NCI-H748 (cell line): ENCODE measurements around the gene DZIP1L.

Source experiments
- DNase-seq: peaks from one replicate; lab custom pipeline; 2025; ENCODE audit not compliant: unreplicated experiment; lab: John Stamatoyannopoulos, UW

DZIP1L gene

DNA sequence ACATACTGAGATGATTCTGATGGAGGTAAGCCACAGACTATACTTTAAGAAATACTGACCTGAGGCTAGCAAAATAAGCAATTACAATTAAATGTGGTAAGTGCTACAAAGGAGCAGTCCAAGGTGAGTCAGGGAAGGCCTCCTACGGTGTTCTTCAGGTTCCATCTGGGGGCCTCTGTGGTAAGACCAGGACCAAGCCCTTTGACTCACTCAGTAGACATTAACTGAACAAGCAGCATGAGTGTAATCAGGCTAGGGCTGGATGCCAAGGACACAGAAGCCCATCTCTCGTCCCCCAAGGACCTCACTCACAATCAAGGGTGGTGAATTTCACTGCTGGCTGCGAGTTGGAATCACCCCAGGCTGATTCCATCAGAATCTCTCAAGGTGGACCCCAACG is 37.3 kb downstream of the DZIP1L start:
- no peak for DNase-seq

DNA sequence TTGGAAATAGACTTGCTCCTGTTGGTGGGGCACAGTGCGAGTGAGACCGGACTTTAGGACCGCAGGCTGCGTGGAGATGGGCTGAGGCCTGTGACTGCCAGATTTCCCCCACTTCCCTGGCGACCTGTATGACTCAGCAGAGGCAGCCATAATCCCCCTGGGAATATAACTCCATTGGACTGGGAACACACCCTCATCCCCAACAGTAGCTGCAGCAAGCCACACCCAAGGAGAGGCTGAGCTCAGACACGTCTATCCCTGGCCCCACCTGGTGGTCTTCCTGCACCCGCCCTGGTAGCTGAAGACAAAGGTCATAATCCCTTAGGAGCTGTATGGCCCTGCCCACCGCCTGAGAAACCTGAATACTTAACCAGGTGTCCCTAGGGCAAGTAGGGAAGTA is 42.6 kb downstream of the DZIP1L start:
- DNase-seq: no peak

DNA sequence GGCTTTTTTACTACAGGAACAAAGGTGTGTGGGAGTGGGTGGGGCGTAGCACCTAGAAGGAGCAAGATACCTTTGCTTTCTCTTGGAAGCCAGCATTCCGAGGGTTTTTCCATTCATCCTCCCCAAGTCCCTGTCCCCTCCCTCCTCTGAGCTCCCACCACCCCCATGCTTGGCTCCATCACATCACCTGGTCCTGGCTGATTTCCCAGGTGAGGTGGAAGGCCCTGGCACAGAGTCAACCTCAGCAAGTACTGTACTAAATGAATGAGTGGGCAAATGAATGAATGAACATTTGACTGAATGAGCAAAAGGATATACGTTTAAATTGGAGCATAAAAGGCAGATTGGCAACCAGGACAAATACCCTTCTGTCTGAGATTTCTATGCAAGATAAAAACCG is 45.4 kb downstream of the DZIP1L start:
- DNase-seq: no peak

DNA sequence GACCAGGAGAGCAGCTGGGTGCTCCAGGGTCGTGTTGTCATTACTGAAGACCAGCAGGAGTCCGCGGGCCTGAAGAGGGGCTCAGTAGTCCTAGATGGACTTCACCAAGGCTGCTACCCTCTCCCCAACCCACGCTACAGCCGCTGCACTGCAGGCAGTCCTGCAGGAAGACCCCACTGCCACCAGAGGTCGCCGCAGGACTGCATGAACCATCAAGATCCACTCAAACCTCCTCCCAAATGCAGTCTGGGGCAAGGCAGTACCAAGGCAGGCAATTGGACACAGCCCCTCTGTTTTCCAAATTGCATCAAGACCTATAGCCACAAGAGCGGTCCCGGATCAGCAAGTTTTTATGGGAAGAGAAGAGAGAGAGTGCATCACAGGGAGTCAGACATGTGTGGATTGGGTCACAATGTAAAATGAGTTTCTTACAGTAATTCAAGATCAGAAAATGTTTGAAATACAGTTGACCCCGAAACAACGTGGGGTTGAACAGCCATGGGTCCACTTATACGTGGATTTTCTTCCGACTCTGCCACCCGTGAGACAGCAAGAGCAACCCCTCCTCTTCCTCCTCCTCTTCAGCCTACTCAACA is 46.7 kb downstream of the DZIP1L start:
- peak; percentile 57 for DNase-seq

DNA sequence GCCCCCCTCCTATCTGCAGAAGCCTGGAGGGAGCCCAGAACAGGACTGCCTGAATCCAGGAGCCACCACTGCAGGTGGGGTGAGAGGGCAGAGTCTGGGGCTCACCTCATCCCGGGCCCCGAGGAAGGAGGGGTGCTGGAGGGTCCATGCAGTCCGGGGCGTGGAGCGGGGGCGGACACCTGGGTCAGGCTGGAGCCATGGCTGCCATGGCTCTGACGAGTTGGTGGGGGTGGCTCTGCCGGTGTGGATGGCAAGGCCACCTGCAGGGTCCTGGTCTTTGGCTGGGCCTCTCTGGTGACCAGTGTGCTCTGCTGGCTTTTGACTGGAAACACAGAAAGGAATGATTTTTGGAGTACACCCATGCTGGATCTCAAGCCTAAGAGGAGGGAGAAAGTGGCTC is 47.4 kb downstream of the DZIP1L start:
- no peak for DNase-seq

DNA sequence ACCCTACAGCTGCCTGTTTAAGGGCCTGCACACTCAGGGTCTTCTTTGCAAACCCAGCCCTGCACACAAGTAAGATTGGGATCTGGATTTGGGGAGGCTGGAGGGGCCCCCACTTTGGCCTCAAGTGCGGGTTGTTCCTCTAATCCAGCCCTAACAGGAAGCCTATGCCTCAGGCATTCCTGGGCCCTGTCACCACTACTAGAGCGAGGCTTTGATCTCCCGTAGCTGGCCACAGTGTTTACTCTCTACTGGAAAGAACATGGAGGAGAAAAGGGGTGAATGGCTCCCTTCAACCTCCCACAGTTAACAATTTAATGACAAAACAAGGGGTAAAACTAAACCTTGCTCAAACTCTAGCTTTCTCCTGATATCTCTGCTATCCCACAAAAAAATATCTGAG is 48.4 kb downstream of the DZIP1L start:
- no peak for DNase-seq

DNA sequence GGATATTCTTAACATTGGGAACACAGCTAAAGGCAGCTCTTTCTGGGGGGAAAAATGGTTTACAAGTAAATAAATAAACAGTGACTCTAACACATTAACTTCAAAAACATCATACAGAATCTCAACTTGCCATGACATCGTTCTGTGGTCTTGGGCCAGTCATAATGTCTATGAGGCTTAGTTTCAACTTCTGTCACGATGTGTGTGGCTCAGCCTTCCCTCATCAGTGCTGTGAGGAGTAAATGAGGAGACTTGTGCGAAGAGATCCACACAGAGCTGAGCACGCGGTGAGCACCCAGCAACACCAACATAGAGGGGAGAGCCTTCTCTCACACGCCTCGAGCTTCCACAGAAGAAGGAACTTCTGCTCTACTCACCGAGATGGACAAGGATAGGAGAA is 49.0 kb downstream of the DZIP1L start:
- no peak for DNase-seq

DNA sequence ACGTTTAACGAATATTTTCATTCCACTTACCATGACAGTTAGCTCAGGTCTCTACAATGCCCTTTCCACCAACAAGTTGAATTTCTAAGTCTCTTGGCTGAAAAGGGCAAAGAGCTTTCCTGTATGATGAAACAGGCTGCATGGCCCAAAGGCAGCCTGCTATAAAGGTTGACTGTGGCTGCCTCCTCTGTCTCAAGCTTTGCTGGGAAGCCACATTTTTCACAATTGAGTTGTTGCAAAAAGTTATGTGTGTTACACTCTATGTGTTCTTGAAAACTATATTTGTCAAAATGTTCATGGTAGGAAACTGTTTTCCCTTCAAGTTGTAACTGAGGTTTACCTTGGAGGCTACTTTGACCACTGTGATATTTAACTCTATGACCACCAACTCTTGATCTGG is 49.5 kb downstream of the DZIP1L start:
- no peak for DNase-seq

DNA sequence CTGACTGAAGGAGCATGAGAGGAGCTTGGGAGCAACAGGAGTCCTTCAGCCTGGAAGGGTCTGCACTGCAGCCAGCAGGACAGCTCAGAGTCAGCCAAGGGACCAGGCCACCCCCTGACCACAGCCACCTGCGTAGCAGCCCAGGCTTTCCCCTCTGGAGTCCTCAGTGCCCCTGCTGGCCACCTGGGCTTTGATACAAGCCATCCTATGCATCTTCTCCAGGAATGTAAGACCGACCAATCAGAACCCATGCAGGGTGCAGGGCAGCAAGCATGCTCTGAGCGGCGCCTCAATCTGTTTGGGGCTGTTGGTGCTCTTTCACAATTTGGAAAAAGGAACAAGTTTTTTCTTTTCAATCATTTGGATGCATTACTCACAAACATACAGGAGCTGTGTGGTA is 52.0 kb downstream of the DZIP1L start:
- no peak for DNase-seq

DNA sequence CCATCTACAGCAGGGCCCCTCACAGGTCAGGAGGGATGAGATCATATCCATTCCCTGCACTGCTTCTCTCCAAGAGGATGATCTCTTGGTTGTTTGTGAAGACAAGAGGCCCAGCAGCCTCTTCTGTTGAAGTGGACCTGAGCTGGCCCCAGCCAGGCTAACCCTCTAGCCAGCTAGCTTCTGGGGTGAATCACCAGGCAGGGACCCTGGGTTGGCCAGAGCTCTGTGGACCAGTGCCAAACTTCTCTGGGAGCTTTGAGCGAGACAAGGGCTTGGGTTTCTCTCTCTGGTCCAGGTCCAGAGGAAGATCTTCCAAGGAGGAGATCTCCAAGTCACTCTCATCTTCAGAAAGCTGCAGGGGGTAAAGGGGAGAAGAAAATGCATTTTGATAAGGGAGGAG is 52.8 kb downstream of the DZIP1L start:
- no peak for DNase-seq

DNA sequence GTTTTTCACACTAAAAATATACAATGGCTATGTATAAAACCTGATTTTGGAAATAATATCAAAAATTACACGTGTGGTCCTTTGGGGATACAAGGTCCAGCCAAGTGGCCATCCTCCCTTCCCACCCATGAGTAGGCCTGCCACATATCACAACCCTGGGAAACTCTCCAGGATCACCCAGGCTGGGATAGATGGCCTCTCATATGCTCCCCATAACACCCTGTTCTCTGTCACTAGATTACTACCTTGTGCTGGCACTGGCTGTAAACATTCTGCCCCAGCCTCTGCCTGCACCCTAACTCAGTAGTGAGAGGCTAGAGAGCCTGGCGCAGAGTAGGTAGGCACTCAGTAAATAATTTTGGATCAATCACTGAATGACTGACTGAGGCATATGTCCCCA is 53.4 kb downstream of the DZIP1L start:
- DNase-seq: no peak

DNA sequence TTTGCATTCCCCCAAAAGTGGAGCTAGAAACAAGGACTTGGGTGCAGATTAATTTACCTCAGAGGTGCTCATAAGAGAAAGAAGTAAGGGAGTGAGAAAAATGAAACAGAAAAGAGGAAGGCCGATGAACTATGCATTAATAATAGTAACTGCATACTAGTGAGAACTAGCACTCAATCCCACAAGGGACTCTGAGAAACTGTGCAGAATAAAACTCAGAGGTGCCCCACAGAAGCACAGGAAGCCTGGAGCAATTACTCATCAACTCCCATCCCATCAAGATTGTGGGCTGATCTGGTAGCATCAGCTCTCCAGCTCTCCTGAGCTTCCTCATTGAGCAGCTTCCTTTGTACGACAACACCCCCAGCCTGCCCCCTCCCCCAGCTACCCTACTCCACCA is 54.6 kb downstream of the DZIP1L start:
- DNase-seq: no peak

DNA sequence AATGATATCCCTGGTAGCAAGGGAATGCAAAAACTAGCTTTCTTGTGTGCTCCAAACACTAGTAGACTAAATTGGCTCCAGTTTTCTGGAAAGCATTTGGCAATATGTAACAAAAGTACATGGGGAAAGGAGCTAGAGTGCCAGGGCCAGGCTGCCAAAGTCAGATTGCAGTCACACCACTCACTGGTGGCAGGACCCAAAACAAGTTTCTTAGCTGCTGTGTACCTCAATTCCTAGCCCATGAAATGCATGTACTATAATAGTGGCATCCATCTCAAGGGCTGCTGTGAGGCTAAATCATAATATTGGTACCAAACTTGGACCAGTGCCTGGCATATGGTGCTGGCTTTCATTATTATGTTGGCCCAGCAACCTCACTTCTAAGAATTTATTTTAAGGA is 56.1 kb downstream of the DZIP1L start:
- no peak for DNase-seq

DNA sequence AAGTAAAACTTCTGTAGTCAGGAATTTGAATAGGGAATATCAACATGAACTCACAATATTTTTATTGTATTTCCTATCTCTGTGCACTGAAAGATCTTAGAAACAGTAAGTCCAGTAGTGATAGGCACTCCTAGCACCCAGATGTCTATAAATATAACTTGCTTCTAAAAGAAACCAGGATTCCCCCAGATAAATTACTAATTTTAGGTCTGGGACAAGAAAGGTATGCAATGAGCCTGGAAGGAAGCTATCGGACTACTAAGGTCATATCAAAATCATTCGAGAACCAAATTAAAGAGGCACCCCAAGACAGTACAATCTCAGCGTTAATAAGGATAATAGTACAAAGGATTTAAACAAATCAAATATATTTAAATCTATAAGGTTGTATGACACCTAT is 58.0 kb downstream of the DZIP1L start:
- no peak for DNase-seq

DNA sequence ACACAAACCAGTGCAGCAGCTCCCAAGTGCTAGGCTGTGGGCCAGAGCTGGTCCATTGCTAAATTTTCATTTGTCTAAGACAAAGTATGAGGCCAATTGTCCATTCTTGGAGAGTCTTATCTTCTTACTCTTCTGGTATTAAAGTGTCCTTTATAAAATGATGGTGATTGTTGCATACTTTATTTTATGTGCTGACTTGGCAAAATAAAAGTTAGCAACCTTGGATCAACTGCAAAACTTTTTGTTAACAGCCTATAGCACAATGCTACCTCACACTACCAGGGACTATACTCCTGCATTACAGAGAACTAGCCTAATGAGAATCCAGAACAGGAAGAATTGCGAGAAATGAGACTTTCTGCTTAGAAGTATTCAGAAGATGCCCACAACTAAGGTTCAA is 61.4 kb downstream of the DZIP1L start:
- DNase-seq: no peak

DNA sequence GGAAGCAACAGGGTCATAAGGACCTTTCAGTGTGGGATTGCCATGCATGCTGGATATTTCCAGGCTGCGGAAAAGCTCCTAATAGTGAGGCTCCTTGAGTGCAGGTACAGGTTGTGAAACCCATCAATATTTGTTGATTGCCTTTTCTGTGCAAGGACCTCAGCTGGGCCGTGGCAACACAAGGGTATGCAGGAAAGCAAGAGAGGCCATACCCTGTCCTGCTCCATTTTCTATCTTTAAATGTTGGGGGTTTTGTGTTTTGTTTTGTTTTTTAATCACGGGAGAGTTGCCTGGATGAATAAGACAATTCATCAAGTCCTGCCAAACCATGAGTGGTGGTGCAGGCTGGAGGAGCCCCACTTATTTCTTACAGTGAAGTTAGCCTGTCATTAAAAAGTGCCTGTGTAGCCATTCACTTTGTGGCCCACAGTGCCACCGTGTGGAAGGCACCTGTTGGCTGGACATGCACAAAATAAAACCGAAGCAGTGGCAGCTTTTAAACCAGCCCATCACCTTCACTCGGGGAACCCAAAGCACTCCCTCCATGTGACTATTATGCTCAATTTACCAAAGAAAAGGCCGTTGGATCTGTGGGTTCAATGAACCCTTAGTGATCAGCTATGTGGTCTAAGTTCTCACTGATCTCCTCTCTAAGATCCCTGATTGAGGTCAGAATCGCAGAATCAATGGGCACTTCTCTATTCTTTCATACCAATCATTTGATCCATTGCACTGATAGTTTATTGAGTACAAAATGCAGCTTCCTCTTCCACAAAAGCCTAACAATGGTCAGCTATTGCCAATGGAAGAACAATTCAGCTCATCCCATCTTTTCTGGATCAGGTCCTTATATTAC is 63.2 kb downstream of the DZIP1L start:
- DNase-seq: peak; percentile 45

DNA sequence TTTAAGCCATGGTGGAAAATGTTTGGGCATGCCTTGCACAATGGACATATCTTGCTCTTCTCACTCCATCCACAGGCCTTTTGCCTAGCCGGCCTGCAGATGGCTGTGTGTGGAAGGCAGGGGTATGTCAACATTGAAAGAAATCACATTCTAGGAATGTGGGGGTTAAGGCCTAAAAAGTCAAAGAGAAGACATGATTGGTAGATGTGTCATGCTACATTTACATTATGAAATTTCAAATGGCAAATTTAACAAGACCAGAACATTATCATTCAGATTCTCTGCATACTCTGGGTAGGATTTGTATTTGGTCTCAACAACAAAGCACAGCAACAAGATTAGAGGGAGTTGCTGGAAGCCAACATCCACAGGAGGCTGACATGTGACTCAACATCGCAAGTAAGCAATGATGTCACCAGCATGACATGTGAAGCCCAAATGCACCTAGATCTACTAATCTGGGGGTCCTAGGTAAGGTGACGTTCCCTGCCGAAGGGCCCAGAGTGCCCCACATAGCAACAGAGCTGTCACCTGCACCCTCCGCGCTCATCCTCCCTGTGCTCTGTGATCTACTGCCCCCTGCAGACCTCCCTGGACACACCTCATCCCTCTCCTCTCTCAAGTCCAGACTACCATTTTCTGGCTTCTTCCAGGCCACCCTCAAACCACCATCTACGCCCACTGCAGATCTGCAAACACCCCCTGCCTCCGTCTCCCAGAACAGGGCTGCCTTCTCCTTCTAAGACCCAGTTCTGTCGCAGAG is 66.1 kb downstream of the DZIP1L start:
- DNase-seq: no peak

DNA sequence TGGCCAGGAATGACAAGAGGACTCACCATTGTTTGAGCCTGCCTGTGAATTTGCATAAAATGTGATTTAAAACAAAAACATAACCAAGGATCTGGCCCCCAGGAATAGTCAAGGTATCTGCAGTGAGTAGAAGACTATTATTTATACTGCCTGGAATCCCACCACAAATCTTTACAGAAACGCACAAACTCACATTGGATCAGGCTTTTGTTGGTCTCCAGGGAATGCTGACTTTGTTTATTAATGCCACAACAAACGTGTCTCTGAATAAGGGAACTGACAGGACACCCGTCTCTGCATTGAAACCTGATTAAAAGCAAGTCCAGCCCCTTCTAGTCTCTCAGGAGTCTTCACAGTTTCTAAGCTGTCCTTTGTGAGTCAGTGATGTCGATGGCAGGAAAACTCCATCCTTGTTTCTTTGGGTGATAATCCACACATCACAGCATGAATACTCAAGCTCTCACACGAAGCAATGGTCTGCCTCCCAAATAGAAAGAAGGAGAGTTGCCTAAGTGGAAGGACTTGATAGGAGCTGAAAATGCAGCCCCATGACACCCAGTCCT is 67.7 kb downstream of the DZIP1L start:
- DNase-seq: no peak

DNA sequence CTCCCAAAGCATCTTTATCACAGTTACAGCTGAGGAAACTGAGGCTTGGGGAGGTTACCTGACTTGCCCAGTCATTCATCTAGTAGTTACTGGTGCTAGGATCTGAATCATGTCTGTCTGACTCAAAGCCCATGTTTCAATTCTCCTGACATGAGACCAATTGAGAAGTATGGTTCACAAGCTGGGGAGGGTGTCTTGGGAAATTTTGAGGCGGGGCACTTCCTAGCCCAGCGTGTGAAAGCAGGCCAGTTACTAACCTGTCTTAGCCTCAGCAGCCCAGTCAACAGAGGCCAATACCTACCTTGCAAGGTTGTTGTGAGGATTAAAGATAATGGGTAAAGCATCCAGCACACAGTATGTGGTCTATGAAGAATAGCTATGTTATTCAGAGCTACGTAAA is 68.5 kb downstream of the DZIP1L start:
- DNase-seq: no peak

DNA sequence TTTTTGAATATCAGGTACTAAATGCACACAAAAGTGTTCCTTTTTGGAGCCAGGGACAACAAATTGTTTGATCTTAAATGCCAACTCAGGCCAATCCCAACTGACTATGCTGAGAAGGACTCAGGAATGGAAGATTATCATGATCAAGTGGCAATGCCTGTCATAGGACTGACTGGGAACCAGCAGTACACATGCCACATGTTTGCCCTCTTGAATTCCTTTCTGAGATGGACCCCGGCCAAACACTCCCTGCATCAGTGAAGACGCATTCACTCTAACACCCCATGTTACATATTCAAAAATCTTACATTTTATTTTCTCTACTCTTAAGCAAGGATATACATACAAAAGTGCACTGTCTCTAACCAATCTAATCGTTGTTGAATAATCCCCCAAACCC is 69.3 kb downstream of the DZIP1L start:
- DNase-seq: no peak

DNA sequence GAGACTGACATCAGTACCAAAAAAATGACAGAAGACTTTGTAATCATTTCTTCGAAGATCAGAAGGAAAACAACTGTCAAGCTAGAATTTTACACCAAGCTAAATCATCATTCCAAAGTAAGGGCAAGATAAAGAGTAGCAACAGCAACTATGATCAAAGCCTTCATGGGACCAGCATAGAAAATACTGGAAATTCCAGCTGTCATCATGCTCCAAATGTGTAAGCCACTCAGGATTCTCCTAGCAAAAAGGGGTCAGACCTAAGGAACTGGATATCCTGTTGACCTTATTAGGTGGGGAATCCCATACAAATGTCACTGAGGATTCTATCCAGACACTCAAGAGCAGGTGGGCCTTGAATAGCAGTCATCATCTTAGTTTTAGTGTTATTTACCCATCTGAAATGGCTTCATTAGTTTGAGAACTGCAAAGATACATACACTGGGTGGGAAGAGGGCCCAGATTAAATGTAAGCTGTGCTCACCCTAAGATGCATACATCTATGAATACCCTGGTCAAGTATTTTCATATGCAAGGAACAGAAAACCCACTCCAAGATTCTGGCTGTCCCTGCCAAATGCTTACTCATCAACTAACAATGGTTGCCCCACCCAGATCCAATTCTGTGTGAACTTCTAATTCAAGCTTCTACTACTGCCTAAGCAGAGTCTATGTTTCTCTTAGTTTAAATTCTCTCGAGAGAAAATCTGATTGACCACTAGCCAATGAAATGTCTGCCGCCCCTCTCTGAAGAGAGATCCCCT is 72.0 kb downstream of the DZIP1L start:
- DNase-seq: no peak
